SH-SY5Y (cell line): Measurements from ENCODE around the gene ZNF106.

Source experiments
- GATA2 ChIP-seq: IDR thresholded peaks from 2 replicates; pipeline ENCODE4 v1.6.1; 2011; ENCODE audit warnings: mild to moderate bottlenecking, low read depth, low read length
- GATA3 ChIP-seq: IDR thresholded peaks from 2 replicates; pipeline ENCODE4 v1.6.1; 2011; ENCODE audit warnings: low read depth, mild to moderate bottlenecking, low read length, moderate library complexity

ZNF106 gene

GRCh38 chr15:42490671-42491538 lies at the start of gene ZNF106:
ZNF106 (minus strand) TSS chr15:42491141; CDS start chr15:42472289, 18,852 bp downstream.
- TF ChIP-seq GATA3 (no peak), GATA2 (no peak)

GRCh38 chr15:42533246-42533645 lies 42.3 kb upstream of the ZNF106 start:
- TF ChIP-seq GATA2 (no peak), GATA3 (no peak)

- TF ChIP-seq GATA3 (no peak), GATA2 (no peak)
Observed at GRCh38 chr15:42528970-42529369, 38.0 kb upstream of the ZNF106 start.

- TF ChIP-seq GATA3, result no peak
- TF ChIP-seq GATA2, result no peak
Observed at GRCh38 chr15:42523331-42523730, 32.4 kb upstream of the ZNF106 start.

GRCh38 chr15:42511007-42511391 lies 20.1 kb upstream of the ZNF106 start:
- TF ChIP-seq GATA2 (no peak), GATA3 (no peak)

GRCh38 chr15:42510258-42511006 lies 19.5 kb upstream of the ZNF106 start:
- TF ChIP-seq GATA3, result no peak
- TF ChIP-seq GATA2, result no peak

GRCh38 chr15:42508263-42508690 lies 17.3 kb upstream of the ZNF106 start:
- TF ChIP-seq GATA3 (no peak), GATA2 (no peak)

- TF ChIP-seq GATA3 (no peak), GATA2 (no peak)
Observed at GRCh38 chr15:42507514-42507913, 16.6 kb upstream of the ZNF106 start.

GRCh38 chr15:42504631-42505030 lies 13.7 kb upstream of the ZNF106 start:
- TF ChIP-seq GATA3, result no peak
- TF ChIP-seq GATA2, result no peak

GRCh38 chr15:42503825-42504224 lies 12.9 kb upstream of the ZNF106 start:
- TF ChIP-seq GATA2, result no peak
- no peak for TF ChIP-seq GATA3

GRCh38 chr15:42502477-42502876 lies 11.5 kb upstream of the ZNF106 start:
- TF ChIP-seq GATA3, result no peak
- no peak for TF ChIP-seq GATA2

GRCh38 chr15:42499858-42500609 lies 9.1 kb upstream of the ZNF106 start:
- TF ChIP-seq GATA3, result no peak
- TF ChIP-seq GATA2, result peak; percentile 51; the same call in 1 of the 2 replicates

- TF ChIP-seq GATA2, result no peak
Observed at GRCh38 chr15:42498212-42499068, 7.5 kb upstream of the ZNF106 start.
